GM21526 (cell line): ENCODE data around the gene DCN.
A peak's percentile ranks its signal among the peaks of the same experiment; 100 is the strongest.

Experiments
- ATAC-seq: cut with Tn5 transposase; IDR thresholded peaks from one replicate; pipeline ENCODE4 v1.9.1; 2021; ENCODE audit warnings: moderate library complexity; ENCODE audit not compliant: unreplicated experiment, low FRiP score

Gene DCN

GRCh38 chr12:91105807-91106206 lies 76.8 kb downstream of the DCN start:
- no peak for ATAC-seq

GRCh38 chr12:91104812-91105466 lies 77.7 kb downstream of the DCN start:
- peak; percentile 73 for ATAC-seq

GRCh38 chr12:91103624-91104023 lies 79.0 kb downstream of the DCN start:
- ATAC-seq: no peak

GRCh38 chr12:91103101-91103500 lies 79.5 kb downstream of the DCN start:
- no peak for ATAC-seq

- ATAC-seq: no peak
Measured at GRCh38 chr12:91100906-91101305, 81.7 kb downstream of the DCN start.

GRCh38 chr12:91099836-91100235 lies 82.8 kb downstream of the DCN start:
- ATAC-seq: no peak

- ATAC-seq: no peak
Measured at GRCh38 chr12:91099341-91099740, 83.3 kb downstream of the DCN start.

GRCh38 chr12:91098941-91099340 lies 83.7 kb downstream of the DCN start:
- no peak for ATAC-seq

- ATAC-seq: no peak
Measured at GRCh38 chr12:91098461-91098860, 84.2 kb downstream of the DCN start.

- ATAC-seq: no peak
Measured at GRCh38 chr12:91094957-91095356, 87.7 kb downstream of the DCN start.

- ATAC-seq: no peak
Measured at GRCh38 chr12:91094032-91094662, 88.5 kb downstream of the DCN start.

GRCh38 chr12:91093341-91093740 lies 89.3 kb downstream of the DCN start:
- no peak for ATAC-seq

- no peak for ATAC-seq
Measured at GRCh38 chr12:91091916-91092715, 90.5 kb downstream of the DCN start.
